Measurements from ENCODE around the gene PMPCB. TPM values are rescaled to one million over a fixed set of nuclear protein-coding genes. Genes with fewer than 3 reads are reported as not detected.
"Not testable (repeated sequence)": the region's sequence is repeated elsewhere in the genome, so short reads cannot be mapped to it uniquely, and the experiment has no call there.

PMPCB gene
- total RNA-seq, 1 experiment from 2014 or later, result 74.4 TPM

DNA sequence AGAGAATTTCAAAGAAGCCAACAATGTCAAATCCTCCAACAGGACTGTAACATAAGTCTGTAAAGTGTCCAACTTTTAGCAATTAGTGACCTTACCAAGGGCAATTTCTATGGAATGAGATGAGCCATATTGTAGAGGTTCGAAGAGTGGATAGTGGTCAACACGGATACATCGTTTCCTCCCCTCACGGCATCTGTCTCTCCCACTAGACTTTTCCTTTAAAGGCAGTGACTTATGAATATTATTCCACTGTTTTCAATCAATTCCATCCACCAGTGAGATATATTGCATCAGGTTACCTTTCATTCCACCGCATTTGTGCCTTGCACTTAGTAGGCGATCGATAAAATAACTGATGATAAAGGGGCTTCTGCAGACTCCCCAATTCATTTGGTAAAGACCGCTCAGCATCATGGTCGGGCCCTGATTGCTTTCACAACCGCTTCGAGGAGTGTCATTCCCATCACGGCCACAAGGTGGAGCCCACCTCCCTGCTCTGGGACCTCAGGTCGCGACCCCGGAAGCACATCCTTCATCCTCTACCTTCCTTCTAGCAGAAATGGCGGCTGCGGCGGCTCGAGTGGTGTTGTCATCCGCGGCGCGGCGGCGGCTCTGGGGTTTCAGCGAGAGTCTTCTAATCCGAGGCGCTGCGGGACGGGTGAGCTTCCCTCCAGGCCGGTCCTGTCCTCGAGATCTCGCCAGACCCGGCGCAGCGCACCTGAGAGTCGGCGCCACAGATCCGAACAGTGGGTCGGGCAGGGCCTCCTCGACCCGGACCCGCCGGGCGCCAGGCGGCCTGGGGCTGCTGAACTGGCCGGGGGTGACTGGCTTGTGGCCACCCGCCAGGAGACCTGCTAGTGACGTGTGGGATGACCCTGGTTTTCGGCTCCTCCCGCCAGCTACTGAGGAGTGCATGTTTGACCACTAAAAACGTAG, at the start of gene PMPCB (continued):
- no peak for TF ChIP-seq ZNF281 (CRISPR knock-in tag; IDR thresholded peaks at IDR 0.05)

- POLR2A ChIA-PET; ATAC-seq; H3K4me1 Mint-ChIP-seq; H3K4me3 Mint-ChIP-seq; H3K36me3 Mint-ChIP-seq; DNase-seq (ENCODE audit: low spot score); H3K27me3 Mint-ChIP-seq (ENCODE audit: low read depth); H3K27ac Mint-ChIP-seq; CTCF ChIA-PET: not testable (repeated sequence)
- H3K9me3 Mint-ChIP-seq, result peaks cover 13% of the 10 kb centered on the region
Measured at GRCh38 chr7:103253699-103254506, 43.3 kb upstream of the PMPCB start.

DNA sequence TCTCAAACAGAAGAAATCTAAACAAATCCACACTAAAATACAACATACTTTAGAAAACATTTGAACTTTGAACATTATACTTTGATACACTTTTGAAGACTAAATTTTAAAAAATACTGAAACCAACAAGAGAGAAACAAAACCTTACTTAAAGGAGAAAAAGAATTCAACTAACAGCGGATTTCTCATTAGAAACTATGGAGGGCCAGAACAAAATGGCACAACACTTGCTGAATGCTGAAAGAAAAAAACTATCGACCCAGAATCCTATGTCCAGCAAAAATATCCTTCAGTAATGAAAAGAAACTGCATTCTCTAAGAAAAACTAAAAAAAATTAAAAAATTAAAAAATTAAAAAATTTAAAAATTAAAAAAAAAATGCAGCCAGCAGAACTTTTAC, 33.2 kb upstream of the PMPCB start:
- H3K36me3 Mint-ChIP-seq; DNase-seq (ENCODE audit: low spot score); ATAC-seq; H3K9me3 Mint-ChIP-seq; H3K27me3 Mint-ChIP-seq (ENCODE audit: low read depth); H3K4me1 Mint-ChIP-seq; POLR2A ChIA-PET; H3K4me3 Mint-ChIP-seq; H3K27ac Mint-ChIP-seq; CTCF ChIA-PET: not testable (repeated sequence)
- TF ChIP-seq ZNF317 (CRISPR knock-in tag; IDR thresholded peaks at IDR 0.05; ENCODE audit: borderline replicate concordance, low read depth), result peak; percentile 65; the same call in 1 of the 2 replicates

GRCh38 chr7:103266229-103266628, 31.0 kb upstream of the PMPCB start:
- H3K27me3 Mint-ChIP-seq (ENCODE audit: low read depth); DNase-seq (ENCODE audit: low spot score); H3K36me3 Mint-ChIP-seq; CTCF ChIA-PET; H3K4me1 Mint-ChIP-seq; H3K4me3 Mint-ChIP-seq; ATAC-seq; POLR2A ChIA-PET; H3K27ac Mint-ChIP-seq; H3K9me3 Mint-ChIP-seq: not testable (repeated sequence)

- H3K4me1 Mint-ChIP-seq; H3K4me3 Mint-ChIP-seq; ATAC-seq; POLR2A ChIA-PET; DNase-seq (ENCODE audit: low spot score); H3K27ac Mint-ChIP-seq; H3K9me3 Mint-ChIP-seq; H3K36me3 Mint-ChIP-seq; CTCF ChIA-PET: not testable (repeated sequence)
- peaks cover 16% of the 10 kb centered on the region for H3K27me3 Mint-ChIP-seq (ENCODE audit: low read depth)
Measured at GRCh38 chr7:103273374-103273773, 23.9 kb upstream of the PMPCB start.

GRCh38 chr7:103274867-103275266, 22.4 kb upstream of the PMPCB start:
- CTCF ChIA-PET, H3K27ac Mint-ChIP-seq: not testable (repeated sequence)

DNA sequence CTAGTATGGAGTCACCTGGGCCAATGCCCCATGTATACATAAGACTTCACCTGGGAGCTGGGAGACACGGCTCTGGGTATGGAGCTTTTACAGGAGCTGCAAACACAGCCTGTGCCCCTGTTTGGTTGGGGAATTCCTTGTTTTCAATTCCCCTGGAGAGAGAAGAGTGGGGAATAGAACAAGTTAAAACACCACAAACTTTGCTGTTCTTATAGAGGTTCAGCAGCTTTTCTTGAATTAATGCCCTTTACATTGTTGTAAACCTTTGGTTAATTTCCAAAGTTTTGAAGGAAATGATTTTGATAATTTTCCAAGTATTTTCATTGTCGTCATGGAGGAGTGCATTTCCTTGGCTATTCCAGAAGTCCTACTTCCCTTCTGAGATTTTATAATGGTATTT, 19.0 kb upstream of the PMPCB start:
- Mint-ChIP-seq H3K4me1 (peaks cover 11% of the 10 kb centered on the region), H3K27me3 (ENCODE audit: low read depth) (peaks cover 59% of the 10 kb centered on the region)
- H3K36me3 Mint-ChIP-seq; CTCF ChIA-PET; POLR2A ChIA-PET; H3K4me3 Mint-ChIP-seq; H3K9me3 Mint-ChIP-seq; ATAC-seq; DNase-seq (ENCODE audit: low spot score); H3K27ac Mint-ChIP-seq: not testable (repeated sequence)

More at GRCh38 chr7:103274867-103275266, 22.4 kb upstream of the PMPCB start:
- H3K4me1 Mint-ChIP-seq; DNase-seq (ENCODE audit: low spot score); H3K36me3 Mint-ChIP-seq; POLR2A ChIA-PET; H3K4me3 Mint-ChIP-seq; H3K9me3 Mint-ChIP-seq; ATAC-seq: not testable (repeated sequence)
- peaks cover 29% of the 10 kb centered on the region for H3K27me3 Mint-ChIP-seq (ENCODE audit: low read depth)

DNA sequence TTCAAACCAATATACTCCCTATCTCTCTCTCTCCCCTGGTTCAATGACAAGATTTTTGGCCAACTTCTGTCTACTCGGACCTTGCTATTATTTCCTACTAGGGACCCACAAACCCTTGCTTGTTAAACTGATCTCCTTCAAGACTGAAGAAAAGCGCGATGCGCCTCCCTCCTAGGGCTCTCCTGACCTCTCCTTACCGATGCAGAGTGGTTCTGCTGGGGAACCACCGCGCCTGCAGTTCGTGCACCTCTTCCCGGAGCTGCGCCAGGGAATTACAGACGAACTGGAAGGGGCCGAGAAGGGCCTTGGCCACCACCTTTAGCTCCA, 17.6 kb upstream of the PMPCB start:
- CTCF ChIA-PET, POLR2A ChIA-PET, H3K27ac Mint-ChIP-seq, H3K36me3 Mint-ChIP-seq, H3K9me3 Mint-ChIP-seq: not testable (repeated sequence)
- peaks cover 11% of the 10 kb centered on the region for H3K4me1 Mint-ChIP-seq
- H3K27me3 Mint-ChIP-seq (ENCODE audit: low read depth), result peaks cover 59% of the 10 kb centered on the region
- H3K4me3 Mint-ChIP-seq, result peak overlapping the region; percentile 86
- ATAC-seq (peak; percentile 86), DNase-seq (ENCODE audit: low spot score) (peak; percentile 34)
